Natural killer cell (primary cell): ENCODE data around the gene EFHC2. TPM values are rescaled to one million over a fixed set of nuclear protein-coding genes. Genes with fewer than 3 reads are reported as not detected.
"Not testable (repeated sequence)": the region's sequence is repeated elsewhere in the genome, so short reads cannot be mapped to it uniquely, and the experiment has no call there.

ENCODE experiments used
- ATAC-seq, 3 donors: fragments of 150-1000 bp in 2 of 3; fragments of 200-7000 bp in 1 of 3; cut with Tn5 transposase; 1 replicate in 1 of 3; 2 replicates in 2 of 3; pipeline ENCODE4 v1.10.0; 2021; ENCODE audit warnings: mild to moderate bottlenecking in 2 of 3, moderate library complexity in 2 of 3
- DNase-seq, 2 donors: peaks; one replicate each; pipeline versions ENCODE4 v3.0.0 to v3.0.0-alpha.2; 2013 to 2021; ENCODE audit warnings: mixed read lengths in 1 of 2
- H3K27ac ChIP-seq: one replicate; pipeline ENCODE4 v1.5.1; 2013; ENCODE audit warnings: mild to moderate bottlenecking, low read length
- H3K27me3 ChIP-seq: one replicate; pipeline ENCODE4 v1.6.1; 2013; ENCODE audit warnings: low read length; ENCODE audit not compliant: control insufficient read depth, insufficient read depth
- H3K36me3 ChIP-seq: one replicate; pipeline ENCODE4 v1.6.1; 2013; ENCODE audit warnings: low read length; ENCODE audit not compliant: control insufficient read depth, insufficient read depth
- H3K4me1 ChIP-seq: one replicate; pipeline ENCODE4 v1.6.1; 2013; ENCODE audit warnings: low read length; ENCODE audit not compliant: control insufficient read depth, insufficient read depth
- H3K4me3 ChIP-seq: one replicate; pipeline ENCODE4 v1.5.1; 2013; ENCODE audit warnings: low read length
- H3K9me3 ChIP-seq: one replicate; pipeline ENCODE4 v1.6.1; 2013; ENCODE audit warnings: low read length; ENCODE audit not compliant: control insufficient read depth, insufficient read depth
- H3K27ac Mint-ChIP-seq, 2 donors: one replicate each; pipeline ENCODE4 v1.8.0; 2022; ENCODE audit warnings: mild to moderate bottlenecking in 2 of 2, mixed read lengths in 2 of 2, moderate library complexity in 1 of 2
- H3K27me3 Mint-ChIP-seq, 2 donors: one replicate each; pipeline ENCODE4 v1.8.0; 2022; ENCODE audit warnings: low read depth in 2 of 2, mixed read lengths in 2 of 2
- H3K36me3 Mint-ChIP-seq: one replicate; pipeline ENCODE4 v1.8.0; 2022; ENCODE audit warnings: mixed read lengths
- H3K4me1 Mint-ChIP-seq, 2 donors: one replicate each; pipeline ENCODE4 v1.8.0; 2022; ENCODE audit warnings: mixed read lengths in 2 of 2
- H3K4me3 Mint-ChIP-seq: one replicate; pipeline ENCODE4 v1.8.0; 2022; ENCODE audit warnings: mild to moderate bottlenecking, moderate library complexity, mixed read lengths
- H3K9me3 Mint-ChIP-seq, 2 donors: one replicate each; pipeline ENCODE4 v1.8.0; 2022; ENCODE audit warnings: mixed read lengths in 2 of 2
- WGBS: methylation state at CpG from one replicate; pipeline ENCODE4 v1.1.7; 2013; ENCODE audit warnings: missing lambda C conversion rate; ENCODE audit not compliant: insufficient coverage; 5-methylcytosine and 5-hydroxymethylcytosine counted together
- intact Hi-C: fragments of 100-400 bp; cut with micrococcal nuclease; formaldehyde crosslinking; loops from one replicate; pipeline ENCODE4 v1.14.2; 2022
- total RNA-seq, 4 donors: library from RNA; stranded (reverse); fragments of 120-200 nt in 1 of 4; gene quantifications; one replicate each; pipeline versions ENCODE4 v1.2.3 to v1.2.4, GENCODE V29; 2013 to 2022
- TF ChIP-seq, protein P1 (sequence below): fragments of 200-600 bp; IDR thresholded peaks from one replicate; pipeline ENCODE4 v1.8.0; 2022; ENCODE audit warnings: antibody characterized with exemption

The EFHC2 gene
- total RNA-seq, 3 donors from 2014 or later (not counting 1 experiment from before 2014, with no cell fraction given): 5.7 to 9.1 (median 8.9) TPM

DNA sequence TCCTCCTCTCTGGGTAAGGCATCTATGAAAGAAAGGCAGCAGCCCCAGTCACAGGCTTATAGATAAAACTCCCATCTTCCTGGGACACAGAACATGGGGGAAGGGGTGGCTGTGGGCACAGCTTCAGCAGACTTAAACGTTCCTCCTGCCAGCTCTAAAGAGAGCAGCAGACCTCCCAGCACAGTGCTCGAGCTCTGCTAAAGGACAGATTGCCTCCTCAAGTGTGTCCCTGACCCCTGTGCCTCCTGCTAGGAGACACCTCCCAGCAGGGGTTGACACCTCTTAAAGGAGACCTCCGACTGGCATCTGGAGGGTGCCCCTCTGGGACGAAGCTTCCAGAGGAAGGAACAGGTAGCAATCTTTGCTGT, 89.9 kb downstream of the EFHC2 start:
- TF ChIP-seq, protein P1, sequence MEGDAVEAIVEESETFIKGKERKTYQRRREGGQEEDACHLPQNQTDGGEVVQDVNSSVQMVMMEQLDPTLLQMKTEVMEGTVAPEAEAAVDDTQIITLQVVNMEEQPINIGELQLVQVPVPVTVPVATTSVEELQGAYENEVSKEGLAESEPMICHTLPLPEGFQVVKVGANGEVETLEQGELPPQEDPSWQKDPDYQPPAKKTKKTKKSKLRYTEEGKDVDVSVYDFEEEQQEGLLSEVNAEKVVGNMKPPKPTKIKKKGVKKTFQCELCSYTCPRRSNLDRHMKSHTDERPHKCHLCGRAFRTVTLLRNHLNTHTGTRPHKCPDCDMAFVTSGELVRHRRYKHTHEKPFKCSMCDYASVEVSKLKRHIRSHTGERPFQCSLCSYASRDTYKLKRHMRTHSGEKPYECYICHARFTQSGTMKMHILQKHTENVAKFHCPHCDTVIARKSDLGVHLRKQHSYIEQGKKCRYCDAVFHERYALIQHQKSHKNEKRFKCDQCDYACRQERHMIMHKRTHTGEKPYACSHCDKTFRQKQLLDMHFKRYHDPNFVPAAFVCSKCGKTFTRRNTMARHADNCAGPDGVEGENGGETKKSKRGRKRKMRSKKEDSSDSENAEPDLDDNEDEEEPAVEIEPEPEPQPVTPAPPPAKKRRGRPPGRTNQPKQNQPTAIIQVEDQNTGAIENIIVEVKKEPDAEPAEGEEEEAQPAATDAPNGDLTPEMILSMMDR: no peak
- peaks cover 39% of the 10 kb centered on the region for H3K36me3 Mint-ChIP-seq
- DNase-seq: no peak
- peak overlapping the region; percentile 79 to 91 for H3K27ac Mint-ChIP-seq
- WGBS: 26% methylated on average over 4 of the region's 4 CpGs
- Histone ChIP-seq H3K27ac (peak overlapping the region; percentile 97), H3K4me3 (peak overlapping the region; percentile 13), H3K9me3 (no peaks in the 10 kb centered on the region), H3K36me3 (no peaks in the 10 kb centered on the region), H3K27me3 (no peaks in the 10 kb centered on the region), H3K4me1 (peaks cover 16% of the 10 kb centered on the region)
- H3K4me3 Mint-ChIP-seq: peak overlapping the region; percentile 70
- intact Hi-C loops: loop anchor here (2.0 kb wide), 1 partner anchor 13 kb away; no protein-coding TSS in a partner anchor
- H3K27me3 Mint-ChIP-seq: no peaks in the 10 kb centered on the region
- H3K4me1 Mint-ChIP-seq: peaks cover 35 to 38% of the 10 kb centered on the region in 2 donors
- peaks cover 4 to 15% of the 10 kb centered on the region in 2 donors for H3K9me3 Mint-ChIP-seq
- peak in 1 of 3 donors; percentile 55 for ATAC-seq

DNA sequence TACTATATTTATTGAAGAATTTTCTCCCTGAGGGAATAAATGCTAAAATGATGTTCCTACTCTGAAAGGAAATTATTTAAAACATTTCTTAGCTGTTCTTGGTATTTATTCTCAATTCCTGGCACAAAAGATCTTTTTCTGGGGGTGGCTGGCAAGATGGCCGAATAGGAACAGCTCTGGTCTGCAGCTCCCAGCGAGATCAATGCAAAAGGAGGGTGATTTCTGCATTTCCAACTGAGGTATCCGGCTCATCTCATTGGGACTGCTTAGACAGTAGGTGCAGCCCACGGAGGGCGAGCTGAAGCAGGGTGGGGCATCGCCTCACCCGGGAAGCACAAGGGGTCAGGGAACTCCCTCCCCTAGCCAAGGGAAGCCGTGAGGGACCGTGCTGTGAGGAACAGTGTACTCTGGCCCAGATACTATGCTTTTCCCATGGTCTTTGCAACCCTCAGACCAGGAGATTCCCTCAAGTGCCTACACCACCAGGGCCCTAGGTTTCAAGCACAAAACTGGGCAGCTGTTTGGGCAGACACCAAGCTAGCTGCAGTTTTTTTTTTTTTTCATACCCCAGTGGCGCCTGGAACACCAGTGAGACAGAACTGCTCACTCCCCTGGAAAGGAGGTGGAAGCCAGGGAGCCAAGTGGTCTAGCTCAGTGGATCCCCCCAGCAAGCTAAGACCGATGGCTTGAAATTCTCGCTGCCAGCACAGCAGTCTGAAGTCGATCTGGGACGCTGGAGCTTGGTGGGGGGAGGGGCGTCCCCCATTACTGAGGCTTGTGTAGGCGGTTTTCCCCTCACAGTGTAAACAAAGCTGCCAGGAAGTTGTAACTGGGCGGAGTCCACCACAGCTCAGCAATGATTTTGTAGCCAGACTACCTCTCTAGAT, 90.5 kb downstream of the EFHC2 start:
- intact Hi-C loops: loop anchor here (2.0 kb wide), 1 partner anchor 14 kb away; no protein-coding TSS in a partner anchor
- 42% methylated on average over 11 of the region's 17 CpGs for WGBS
- H3K9me3 Mint-ChIP-seq: peaks cover 4 to 15% of the 10 kb centered on the region in 2 donors
- H3K4me1 Mint-ChIP-seq: peaks cover 35 to 38% of the 10 kb centered on the region in 2 donors
- H3K27me3 Mint-ChIP-seq, H3K27me3 ChIP-seq, H3K36me3 ChIP-seq, H3K9me3 ChIP-seq, H3K4me3 ChIP-seq: not testable (repeated sequence)
- peak overlapping the region; percentile 97 for H3K27ac ChIP-seq
- H3K4me1 ChIP-seq: peaks cover 16% of the 10 kb centered on the region
- peak overlapping the region; percentile 70 for H3K4me3 Mint-ChIP-seq
- peak; percentile 88 to 97 (median 94) for ATAC-seq
- peak overlapping the region; percentile 79 to 91 for H3K27ac Mint-ChIP-seq
- DNase-seq: peak; percentile 54 to 82
- H3K36me3 Mint-ChIP-seq: peaks cover 39% of the 10 kb centered on the region

- peaks cover 20 to 22% of the 10 kb centered on the region in 2 donors for H3K4me1 Mint-ChIP-seq
- Histone ChIP-seq H3K4me3 (no peak overlapping the region), H3K36me3 (no peaks in the 10 kb centered on the region), H3K27ac (no peak overlapping the region), H3K4me1 (peaks cover 6% of the 10 kb centered on the region), H3K9me3 (no peaks in the 10 kb centered on the region), H3K27me3 (no peaks in the 10 kb centered on the region)
- WGBS: no CpG with 5 or more reads among the region's 4 CpGs
- TF ChIP-seq, protein P1: no peak
- H3K27me3 Mint-ChIP-seq: no peaks in the 10 kb centered on the region
- DNase-seq (no peak), ATAC-seq (no peak)
- no peak overlapping the region for H3K4me3 Mint-ChIP-seq
- no peaks in the 10 kb centered on the region for H3K36me3 Mint-ChIP-seq
- H3K27ac Mint-ChIP-seq: no peak overlapping the region
- H3K9me3 Mint-ChIP-seq: no peaks in the 10 kb centered on the region
- intact Hi-C loops: loop anchor here (5.0 kb wide), 1 partner anchor 95 kb away; the partner anchor contains the start of gene EFHC2
These were observed 96.0 kb downstream of the EFHC2 start for GRCh38 chrX:44247468-44247867.

GRCh38 chrX:44246826-44247225, 96.6 kb downstream of the EFHC2 start:
- TF ChIP-seq, protein P1: no peak

More at GRCh38 chrX:44246826-44247225, 96.6 kb downstream of the EFHC2 start:
- H3K4me3 Mint-ChIP-seq: no peak overlapping the region
- H3K27ac ChIP-seq: no peak overlapping the region
- no peaks in the 10 kb centered on the region for H3K27me3 Mint-ChIP-seq
- no peak overlapping the region for H3K27ac Mint-ChIP-seq
- H3K27me3 ChIP-seq: no peaks in the 10 kb centered on the region
- H3K4me3 ChIP-seq: no peak overlapping the region
- DNase-seq (no peak), ATAC-seq (no peak)
- intact Hi-C loops: loop anchor here (5.0 kb wide), 1 partner anchor 95 kb away; the partner anchor contains the start of gene EFHC2
- WGBS: 100% methylated on average over 1 of the region's 2 CpGs
- H3K4me1 ChIP-seq: peaks cover 6% of the 10 kb centered on the region
- H3K9me3 ChIP-seq: no peaks in the 10 kb centered on the region
- H3K9me3 Mint-ChIP-seq: no peaks in the 10 kb centered on the region
- H3K36me3 ChIP-seq: no peaks in the 10 kb centered on the region
- no peaks in the 10 kb centered on the region for H3K36me3 Mint-ChIP-seq
- peaks cover 20 to 22% of the 10 kb centered on the region in 2 donors for H3K4me1 Mint-ChIP-seq
